Activated naive CD8-positive, alpha-beta T cell treated with anti-CD3 and anti-CD28 coated beads, Interleukin-2, amount 10 ng/mL, durations not matched to agents 7 days and 5 days (primary cell): ENCODE measurements around the gene GAL3ST1. TPM values are rescaled to one million over a fixed set of nuclear protein-coding genes. Genes with fewer than 3 reads are reported as not detected.
A peak's percentile ranks its signal among the peaks of the same experiment; 100 is the strongest.
"Not testable (repeated sequence)": the region's sequence is repeated elsewhere in the genome, so short reads cannot be mapped to it uniquely, and the experiment has no call there.

Experiments used
- ATAC-seq: fragments of 150-1000 bp; cut with Tn5 transposase; one replicate; pipeline ENCODE4 v1.10.0; 2021; ENCODE audit warnings: low read depth, moderate library complexity
- POLR2A ChIA-PET: fragments of 350-600 bp; sonication (Branson Sonifier 250); formaldehyde crosslinking; loops from one replicate; lab custom pipeline; 2021; ENCODE audit warnings: antibody characterized with exemption; lab: Charles Lee
- DNase-seq: peaks from one replicate; pipeline ENCODE4 v3.0.0; 2021
- H3K27ac Mint-ChIP-seq: one replicate; pipeline ENCODE4 v1.8.0; 2022; ENCODE audit warnings: mild to moderate bottlenecking, mixed read lengths
- H3K27me3 Mint-ChIP-seq: one replicate; pipeline ENCODE4 v1.8.0; 2022; ENCODE audit warnings: mild to moderate bottlenecking, moderate library complexity, mixed read lengths
- H3K36me3 Mint-ChIP-seq: one replicate; pipeline ENCODE4 v1.8.0; 2021; ENCODE audit warnings: mild to moderate bottlenecking, mixed read lengths
- H3K4me1 Mint-ChIP-seq: one replicate; pipeline ENCODE4 v1.8.0; 2021; ENCODE audit warnings: mixed read lengths
- H3K4me3 Mint-ChIP-seq: one replicate; pipeline ENCODE4 v1.8.0; 2022; ENCODE audit warnings: mild to moderate bottlenecking, moderate library complexity, mixed read lengths
- H3K9me3 Mint-ChIP-seq: one replicate; pipeline ENCODE4 v1.8.0; 2021; ENCODE audit warnings: mixed read lengths
- total RNA-seq, 2 experiments: library from RNA; stranded (reverse); gene quantifications; one replicate each; pipeline ENCODE4 v1.2.3, GENCODE V29; 2021

Gene GAL3ST1
- total RNA-seq, 2 experiments from 2014 or later: 0.44 to 0.68 TPM

- Mint-ChIP-seq H3K4me1 (no peaks in the 10 kb centered on the region), H3K27me3 (peaks cover 6% of the 10 kb centered on the region), H3K9me3 (no peaks in the 10 kb centered on the region), H3K27ac (no peak overlapping the region), H3K4me3 (no peak overlapping the region), H3K36me3 (no peaks in the 10 kb centered on the region)
- POLR2A ChIA-PET: no interaction called here
- DNase-seq: no peak
- ATAC-seq: no peak
Observed at GRCh38 chr22:30568137-30568805, 6.2 kb downstream of the GAL3ST1 start.

- not testable (repeated sequence) for DNase-seq, H3K36me3 Mint-ChIP-seq, H3K4me1 Mint-ChIP-seq, H3K4me3 Mint-ChIP-seq, H3K9me3 Mint-ChIP-seq, H3K27ac Mint-ChIP-seq, H3K27me3 Mint-ChIP-seq, ATAC-seq
- POLR2A ChIA-PET: interaction anchor here (0.6 kb wide), 1 partner anchor 221 kb away, joined by 3 read pairs; no protein-coding TSS in a partner anchor
Observed at GRCh38 chr22:30567277-30567676, 7.2 kb downstream of the GAL3ST1 start.

- Mint-ChIP-seq H3K36me3 (no peaks in the 10 kb centered on the region), H3K4me1 (no peaks in the 10 kb centered on the region), H3K27ac (no peak overlapping the region), H3K4me3 (no peak overlapping the region), H3K27me3 (peaks cover 6% of the 10 kb centered on the region), H3K9me3 (no peaks in the 10 kb centered on the region)
- no peak for DNase-seq
- POLR2A ChIA-PET: no interaction called here
- ATAC-seq: no peak
Observed at GRCh38 chr22:30566125-30566524, 8.3 kb downstream of the GAL3ST1 start.

- POLR2A ChIA-PET: no interaction called here
Observed at GRCh38 chr22:30565341-30565740, 9.1 kb downstream of the GAL3ST1 start.

GRCh38 chr22:30564761-30565119, 9.7 kb downstream of the GAL3ST1 start:
- Mint-ChIP-seq H3K27ac (no peak overlapping the region), H3K4me1 (no peaks in the 10 kb centered on the region), H3K27me3 (peaks cover 3% of the 10 kb centered on the region), H3K4me3 (no peak overlapping the region), H3K36me3 (no peaks in the 10 kb centered on the region), H3K9me3 (no peaks in the 10 kb centered on the region)
- ATAC-seq (no peak), DNase-seq (no peak)
- POLR2A ChIA-PET: no interaction called here

More at GRCh38 chr22:30565341-30565740, 9.1 kb downstream of the GAL3ST1 start:
- H3K27me3 Mint-ChIP-seq: peaks cover 3% of the 10 kb centered on the region
- DNase-seq (no peak), ATAC-seq (no peak)
- no peak overlapping the region for H3K4me3 Mint-ChIP-seq
- H3K9me3 Mint-ChIP-seq: no peaks in the 10 kb centered on the region
- H3K36me3 Mint-ChIP-seq: no peaks in the 10 kb centered on the region
- no peak overlapping the region for H3K27ac Mint-ChIP-seq
- H3K4me1 Mint-ChIP-seq: no peaks in the 10 kb centered on the region

- H3K9me3 Mint-ChIP-seq: no peaks in the 10 kb centered on the region
- POLR2A ChIA-PET: no interaction called here
- H3K27me3 Mint-ChIP-seq: peaks cover 3% of the 10 kb centered on the region
- ATAC-seq (no peak), DNase-seq (no peak)
- H3K4me3 Mint-ChIP-seq: no peak overlapping the region
- H3K36me3 Mint-ChIP-seq: no peaks in the 10 kb centered on the region
- no peak overlapping the region for H3K27ac Mint-ChIP-seq
- no peaks in the 10 kb centered on the region for H3K4me1 Mint-ChIP-seq
Observed at GRCh38 chr22:30564045-30564760, 10.3 kb downstream of the GAL3ST1 start.

- ATAC-seq (no peak), DNase-seq (no peak)
- Mint-ChIP-seq H3K27ac (no peak overlapping the region), H3K36me3 (no peaks in the 10 kb centered on the region), H3K4me3 (no peak overlapping the region), H3K9me3 (no peaks in the 10 kb centered on the region), H3K4me1 (no peaks in the 10 kb centered on the region), H3K27me3 (peaks cover 3% of the 10 kb centered on the region)
- POLR2A ChIA-PET: no interaction called here
Observed at GRCh38 chr22:30562366-30562765, 12.1 kb downstream of the GAL3ST1 start.

GRCh38 chr22:30561402-30562189, 12.9 kb downstream of the GAL3ST1 start:
- no peaks in the 10 kb centered on the region for H3K36me3 Mint-ChIP-seq
- no peaks in the 10 kb centered on the region for H3K9me3 Mint-ChIP-seq
- no peak overlapping the region for H3K4me3 Mint-ChIP-seq
- DNase-seq: no peak
- H3K4me1 Mint-ChIP-seq: no peaks in the 10 kb centered on the region
- no peak overlapping the region for H3K27ac Mint-ChIP-seq
- peaks cover 2% of the 10 kb centered on the region for H3K27me3 Mint-ChIP-seq
- no peak for ATAC-seq
- POLR2A ChIA-PET: no interaction called here

- H3K9me3 Mint-ChIP-seq, H3K27ac Mint-ChIP-seq, POLR2A ChIA-PET, DNase-seq, H3K27me3 Mint-ChIP-seq, H3K36me3 Mint-ChIP-seq, H3K4me1 Mint-ChIP-seq, H3K4me3 Mint-ChIP-seq: not testable (repeated sequence)
- peak; percentile 52 for ATAC-seq
Observed at GRCh38 chr22:30560643-30561202, 13.7 kb downstream of the GAL3ST1 start.

GRCh38 chr22:30559889-30560288, 14.6 kb downstream of the GAL3ST1 start:
- no peak overlapping the region for H3K27ac Mint-ChIP-seq

GRCh38 chr22:30557243-30557642, 17.2 kb downstream of the GAL3ST1 start:
- no peak for DNase-seq
- no peaks in the 10 kb centered on the region for H3K27me3 Mint-ChIP-seq
- no peaks in the 10 kb centered on the region for H3K9me3 Mint-ChIP-seq
- H3K36me3 Mint-ChIP-seq: no peaks in the 10 kb centered on the region
- no peak for ATAC-seq
- POLR2A ChIA-PET: no interaction called here
- no peak overlapping the region for H3K27ac Mint-ChIP-seq
- no peaks in the 10 kb centered on the region for H3K4me1 Mint-ChIP-seq
- no peak overlapping the region for H3K4me3 Mint-ChIP-seq

More at GRCh38 chr22:30559889-30560288, 14.6 kb downstream of the GAL3ST1 start:
- ATAC-seq (no peak), DNase-seq (no peak)
- Mint-ChIP-seq H3K27me3 (no peaks in the 10 kb centered on the region), H3K9me3 (no peaks in the 10 kb centered on the region), H3K36me3 (no peaks in the 10 kb centered on the region), H3K4me3 (no peak overlapping the region), H3K4me1 (no peaks in the 10 kb centered on the region)
- POLR2A ChIA-PET: no interaction called here

GRCh38 chr22:30556388-30556787, 18.1 kb downstream of the GAL3ST1 start:
- H3K4me1 Mint-ChIP-seq: no peaks in the 10 kb centered on the region
- no peaks in the 10 kb centered on the region for H3K9me3 Mint-ChIP-seq
- H3K36me3 Mint-ChIP-seq: no peaks in the 10 kb centered on the region
- DNase-seq (no peak), ATAC-seq (no peak)
- H3K27me3 Mint-ChIP-seq: no peaks in the 10 kb centered on the region
- no peak overlapping the region for H3K27ac Mint-ChIP-seq
- POLR2A ChIA-PET: no interaction called here
- H3K4me3 Mint-ChIP-seq: no peak overlapping the region
